Measurements from ENCODE around the gene MXD3.

MXD3 gene

DNA sequence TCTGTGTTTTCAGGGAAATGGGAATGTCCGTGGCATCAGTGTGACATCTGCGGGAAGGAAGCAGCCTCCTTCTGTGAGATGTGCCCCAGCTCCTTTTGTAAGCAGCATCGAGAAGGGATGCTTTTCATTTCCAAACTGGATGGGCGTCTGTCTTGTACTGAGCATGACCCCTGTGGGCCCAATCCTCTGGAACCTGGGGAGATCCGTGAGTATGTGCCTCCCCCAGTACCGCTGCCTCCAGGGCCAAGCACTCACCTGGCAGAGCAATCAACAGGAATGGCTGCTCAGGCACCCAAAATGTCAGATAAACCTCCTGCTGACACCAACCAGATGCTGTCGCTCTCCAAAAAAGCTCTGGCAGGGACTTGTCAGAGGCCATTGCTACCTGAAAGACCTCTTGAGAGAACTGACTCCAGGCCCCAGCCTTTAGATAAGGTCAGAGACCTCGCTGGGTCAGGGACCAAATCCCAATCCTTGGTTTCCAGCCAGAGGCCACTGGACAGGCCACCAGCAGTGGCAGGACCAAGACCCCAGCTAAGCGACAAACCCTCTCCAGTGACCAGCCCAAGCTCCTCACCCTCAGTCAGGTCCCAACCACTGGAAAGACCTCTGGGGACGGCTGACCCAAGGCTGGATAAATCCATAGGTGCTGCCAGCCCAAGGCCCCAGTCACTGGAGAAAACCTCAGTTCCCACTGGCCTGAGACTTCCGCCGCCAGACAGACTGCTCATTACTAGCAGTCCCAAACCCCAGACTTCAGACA lies 17.7 kb downstream of the MXD3 start:
- Histone ChIP-seq H3K9me2 (replicated peaks; ENCODE audit: insufficient read depth, low read length) (no peaks in the 10 kb centered on the region), H3K36me3 (replicated peaks; ENCODE audit: insufficient read depth, low read length) (no peaks in the 10 kb centered on the region; the same call in 1 of the 2 replicates)
- no peak for DNase-seq

DNA sequence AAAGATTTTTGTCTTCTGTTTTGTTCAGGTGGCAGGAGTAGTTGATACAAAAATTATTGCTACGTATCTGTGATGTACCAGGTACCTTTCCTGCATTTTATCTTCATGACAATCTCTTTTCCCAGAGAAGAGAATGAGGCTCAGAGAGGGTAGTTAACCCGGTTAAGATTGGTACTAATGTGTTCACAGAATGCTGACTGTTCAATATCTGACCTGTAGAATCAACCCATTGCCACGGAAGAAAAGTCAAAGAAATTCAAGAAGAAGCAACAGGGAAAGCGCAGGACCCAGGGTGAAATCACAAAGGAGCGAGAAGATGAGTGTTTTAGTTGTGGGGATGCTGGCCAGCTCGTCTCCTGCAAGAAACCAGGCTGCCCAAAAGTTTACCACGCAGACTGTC lies 20.0 kb downstream of the MXD3 start:
- Histone ChIP-seq H3K27me3 (replicated peaks; ENCODE audit: insufficient read depth, low read length) (no peaks in the 10 kb centered on the region), H3K27ac (ENCODE audit: low read length) (0 out of 2 replicates have a peak overlapping the region, but pooled peaks have one; percentile 82), H3K4me3 (ENCODE audit: low read length) (no peak overlapping the region), H3F3A (ENCODE audit: insufficient read depth, low read length) (peaks cover 31% of the 10 kb centered on the region), H3K79me2 (ENCODE audit: low read length) (no peaks in the 10 kb centered on the region; the same call in 1 of the 2 replicates), H4K20me1 (ENCODE audit: insufficient read depth, low read length) (no peaks in the 10 kb centered on the region), H3K4me2 (ENCODE audit: low read depth, low read length) (no peak overlapping the region; the same call in 1 of the 2 replicates), H3K9ac (ENCODE audit: low read length) (no peak overlapping the region), H3K9me3 (replicated peaks; ENCODE audit: insufficient read depth, low read length) (no peaks in the 10 kb centered on the region), H3K36me3 (replicated peaks; ENCODE audit: insufficient read depth, low read length) (no peaks in the 10 kb centered on the region; the same call in 1 of the 2 replicates), H3K4me1 (ENCODE audit: low read length) (peaks cover 35% of the 10 kb centered on the region), H2AFZ (ENCODE audit: low read length) (no peak overlapping the region), H3K9me2 (replicated peaks; ENCODE audit: insufficient read depth, low read length) (no peaks in the 10 kb centered on the region)
- no peak for DNase-seq
- no peak for TF ChIP-seq EZH2 (optimal IDR thresholded peaks at IDR 0.05; ENCODE audit: low read depth, low read length)

More for the DNA sequence above, 17.7 kb downstream of the MXD3 start:
- Histone ChIP-seq H3K4me2 (ENCODE audit: low read depth, low read length) (no peak overlapping the region), H3K4me3 (ENCODE audit: low read length) (no peak overlapping the region), H3K27me3 (replicated peaks; ENCODE audit: insufficient read depth, low read length) (no peaks in the 10 kb centered on the region), H3K79me2 (ENCODE audit: low read length) (no peaks in the 10 kb centered on the region; the same call in 1 of the 2 replicates), H3K9me3 (replicated peaks; ENCODE audit: insufficient read depth, low read length) (no peaks in the 10 kb centered on the region), H4K20me1 (ENCODE audit: insufficient read depth, low read length) (no peaks in the 10 kb centered on the region), H3K27ac (ENCODE audit: low read length) (no peak overlapping the region), H2AFZ (ENCODE audit: low read length) (no peak overlapping the region), H3K9ac (ENCODE audit: low read length) (no peak overlapping the region), H3F3A (ENCODE audit: insufficient read depth, low read length) (peaks cover 44% of the 10 kb centered on the region), H3K4me1 (ENCODE audit: low read length) (peaks cover 53% of the 10 kb centered on the region)
- TF ChIP-seq EZH2phosphoT487 (IDR thresholded peaks at IDR 0.05; ENCODE audit: low read length), result no peak
- TF ChIP-seq, protein P1, sequence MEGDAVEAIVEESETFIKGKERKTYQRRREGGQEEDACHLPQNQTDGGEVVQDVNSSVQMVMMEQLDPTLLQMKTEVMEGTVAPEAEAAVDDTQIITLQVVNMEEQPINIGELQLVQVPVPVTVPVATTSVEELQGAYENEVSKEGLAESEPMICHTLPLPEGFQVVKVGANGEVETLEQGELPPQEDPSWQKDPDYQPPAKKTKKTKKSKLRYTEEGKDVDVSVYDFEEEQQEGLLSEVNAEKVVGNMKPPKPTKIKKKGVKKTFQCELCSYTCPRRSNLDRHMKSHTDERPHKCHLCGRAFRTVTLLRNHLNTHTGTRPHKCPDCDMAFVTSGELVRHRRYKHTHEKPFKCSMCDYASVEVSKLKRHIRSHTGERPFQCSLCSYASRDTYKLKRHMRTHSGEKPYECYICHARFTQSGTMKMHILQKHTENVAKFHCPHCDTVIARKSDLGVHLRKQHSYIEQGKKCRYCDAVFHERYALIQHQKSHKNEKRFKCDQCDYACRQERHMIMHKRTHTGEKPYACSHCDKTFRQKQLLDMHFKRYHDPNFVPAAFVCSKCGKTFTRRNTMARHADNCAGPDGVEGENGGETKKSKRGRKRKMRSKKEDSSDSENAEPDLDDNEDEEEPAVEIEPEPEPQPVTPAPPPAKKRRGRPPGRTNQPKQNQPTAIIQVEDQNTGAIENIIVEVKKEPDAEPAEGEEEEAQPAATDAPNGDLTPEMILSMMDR (IDR thresholded peaks at IDR 0.05; ENCODE audit: low read length), result no peak
- TF ChIP-seq EZH2 (optimal IDR thresholded peaks at IDR 0.05; ENCODE audit: low read depth, low read length), result no peak

DNA sequence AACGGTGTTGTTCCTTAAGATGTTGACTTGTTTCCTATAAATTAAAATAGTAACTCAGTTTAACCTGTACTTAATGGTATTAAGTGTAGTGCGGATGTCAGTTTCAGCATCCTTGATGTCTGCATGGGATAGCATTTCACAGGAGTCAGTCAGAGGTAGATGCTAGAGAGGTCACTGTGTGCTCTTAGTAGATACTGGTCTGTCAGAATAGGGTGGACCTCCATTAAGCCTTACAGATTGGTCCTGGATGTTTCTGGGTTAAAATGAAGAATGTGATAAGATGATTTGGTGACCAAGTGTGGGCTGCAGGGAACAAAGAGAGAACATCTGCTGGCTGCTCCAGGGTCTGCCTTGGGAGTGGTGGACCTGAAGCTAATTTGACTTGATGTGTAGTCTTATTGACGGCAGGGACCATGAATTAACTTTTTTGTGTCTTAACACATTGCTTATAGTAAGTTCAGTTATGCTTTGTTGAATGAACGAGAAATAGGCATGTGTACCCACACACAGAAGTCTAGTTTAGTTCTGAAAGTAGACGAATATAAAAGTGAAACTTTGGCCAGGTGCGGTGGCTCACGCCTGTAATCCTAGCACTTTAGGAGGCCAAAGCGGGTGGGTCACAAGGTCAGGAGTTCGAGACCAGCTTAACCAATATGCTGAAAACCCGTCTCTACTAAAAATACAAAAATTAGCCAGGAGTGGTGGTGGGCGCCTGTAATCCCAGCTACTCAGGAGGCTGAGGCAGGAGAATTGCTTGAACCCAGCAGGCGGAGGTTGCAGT lies 20.7 kb downstream of the MXD3 start:
- Histone ChIP-seq H4K20me1 (ENCODE audit: insufficient read depth, low read length) (no peaks in the 10 kb centered on the region), H2AFZ (ENCODE audit: low read length) (no peak overlapping the region), H3K9ac (ENCODE audit: low read length) (peak overlapping the region; percentile 26), H3K36me3 (replicated peaks; ENCODE audit: insufficient read depth, low read length) (no peaks in the 10 kb centered on the region; the same call in 1 of the 2 replicates), H3F3A (ENCODE audit: insufficient read depth, low read length) (peaks cover 28% of the 10 kb centered on the region), H3K4me3 (ENCODE audit: low read length) (peak overlapping the region; percentile 13), H3K79me2 (ENCODE audit: low read length) (no peaks in the 10 kb centered on the region; the same call in 1 of the 2 replicates), H3K27me3 (replicated peaks; ENCODE audit: insufficient read depth, low read length) (no peaks in the 10 kb centered on the region), H3K4me2 (ENCODE audit: low read depth, low read length) (peak overlapping the region; percentile 62), H3K4me1 (ENCODE audit: low read length) (peaks cover 28% of the 10 kb centered on the region), H3K9me2 (replicated peaks; ENCODE audit: insufficient read depth, low read length) (no peaks in the 10 kb centered on the region), H3K9me3 (replicated peaks; ENCODE audit: insufficient read depth, low read length) (no peaks in the 10 kb centered on the region), H3K27ac (ENCODE audit: low read length) (peak overlapping the region; percentile 82)
- DNase-seq, result peak; percentile 93
- no peak for TF ChIP-seq EZH2phosphoT487 (IDR thresholded peaks at IDR 0.05; ENCODE audit: low read length)
- TF ChIP-seq, protein P1 (IDR thresholded peaks at IDR 0.05; ENCODE audit: low read length), result no peak
- TF ChIP-seq EZH2 (optimal IDR thresholded peaks at IDR 0.05; ENCODE audit: low read depth, low read length), result no peak

Data from MM.1S (cell line).